HL-60 (cell line): Measurements from ENCODE around the gene NUP205.

ENCODE experiments used
- CTCF ChIP-seq: IDR thresholded peaks from one replicate; pipeline ENCODE4 v1.5.1; 2011; ENCODE audit warnings: low read length, control low read depth, inconsistent platforms; ENCODE audit not compliant: insufficient read depth
- GABPA ChIP-seq: IDR thresholded peaks from 2 replicates; pipeline ENCODE4 v1.6.1; 2012; ENCODE audit warnings: low read depth
- POLR2AphosphoS5 ChIP-seq: IDR thresholded peaks from 2 replicates; pipeline ENCODE4 v1.6.1; 2012; ENCODE audit warnings: low read depth
- TF ChIP-seq, protein P1 (sequence below): IDR thresholded peaks from 2 replicates; pipeline ENCODE4 v1.6.1; 2012; ENCODE audit warnings: low read depth; ENCODE audit not compliant: insufficient replicate concordance

- no peak for TF ChIP-seq CTCF
- TF ChIP-seq, protein P1, sequence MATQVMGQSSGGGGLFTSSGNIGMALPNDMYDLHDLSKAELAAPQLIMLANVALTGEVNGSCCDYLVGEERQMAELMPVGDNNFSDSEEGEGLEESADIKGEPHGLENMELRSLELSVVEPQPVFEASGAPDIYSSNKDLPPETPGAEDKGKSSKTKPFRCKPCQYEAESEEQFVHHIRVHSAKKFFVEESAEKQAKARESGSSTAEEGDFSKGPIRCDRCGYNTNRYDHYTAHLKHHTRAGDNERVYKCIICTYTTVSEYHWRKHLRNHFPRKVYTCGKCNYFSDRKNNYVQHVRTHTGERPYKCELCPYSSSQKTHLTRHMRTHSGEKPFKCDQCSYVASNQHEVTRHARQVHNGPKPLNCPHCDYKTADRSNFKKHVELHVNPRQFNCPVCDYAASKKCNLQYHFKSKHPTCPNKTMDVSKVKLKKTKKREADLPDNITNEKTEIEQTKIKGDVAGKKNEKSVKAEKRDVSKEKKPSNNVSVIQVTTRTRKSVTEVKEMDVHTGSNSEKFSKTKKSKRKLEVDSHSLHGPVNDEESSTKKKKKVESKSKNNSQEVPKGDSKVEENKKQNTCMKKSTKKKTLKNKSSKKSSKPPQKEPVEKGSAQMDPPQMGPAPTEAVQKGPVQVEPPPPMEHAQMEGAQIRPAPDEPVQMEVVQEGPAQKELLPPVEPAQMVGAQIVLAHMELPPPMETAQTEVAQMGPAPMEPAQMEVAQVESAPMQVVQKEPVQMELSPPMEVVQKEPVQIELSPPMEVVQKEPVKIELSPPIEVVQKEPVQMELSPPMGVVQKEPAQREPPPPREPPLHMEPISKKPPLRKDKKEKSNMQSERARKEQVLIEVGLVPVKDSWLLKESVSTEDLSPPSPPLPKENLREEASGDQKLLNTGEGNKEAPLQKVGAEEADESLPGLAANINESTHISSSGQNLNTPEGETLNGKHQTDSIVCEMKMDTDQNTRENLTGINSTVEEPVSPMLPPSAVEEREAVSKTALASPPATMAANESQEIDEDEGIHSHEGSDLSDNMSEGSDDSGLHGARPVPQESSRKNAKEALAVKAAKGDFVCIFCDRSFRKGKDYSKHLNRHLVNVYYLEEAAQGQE, result no peak
- no peak for TF ChIP-seq POLR2AphosphoS5
- no peak for TF ChIP-seq GABPA
Measured at GRCh38 chr7:135599471-135599870, 41.8 kb downstream of the NUP205 start.
